CD14-positive monocyte (primary cell): ENCODE measurements around the gene FAM20B. TPM values are rescaled to one million over a fixed set of nuclear protein-coding genes. Genes with fewer than 3 reads are reported as not detected.

Experiments
- DNase-seq, 3 donors: peaks; one replicate each; pipeline ENCODE4 v3.0.0-alpha.2; 2011 to 2022
- H2AFZ ChIP-seq: 2 replicates; pipeline ENCODE4 v1.6.0; 2012; ENCODE audit warnings: mild to moderate bottlenecking, low read depth, low read length, inconsistent platforms; ENCODE audit not compliant: insufficient read depth, poor library complexity, severe bottlenecking
- H3K27ac ChIP-seq, 2 donors: 1 replicate in 1 of 2; 2 replicates in 1 of 2; pipeline ENCODE4 v1.5.1; 2012 to 2013; ENCODE audit warnings: low read length in 2 of 2, control low read depth in 1 of 2, inconsistent platforms in 1 of 2, low read depth in 1 of 2, mild to moderate bottlenecking in 1 of 2
- H3K27me3 ChIP-seq, 2 donors: one replicate each; pipeline versions ENCODE4 v1.6.0 to v1.6.1; 2011 to 2013; ENCODE audit warnings: low read length in 2 of 2; ENCODE audit not compliant: control insufficient read depth in 2 of 2, insufficient read depth in 2 of 2
- H3K36me3 ChIP-seq, 2 donors: replicated peaks in 1 of 2; 1 replicate in 1 of 2; 2 replicates in 1 of 2; pipeline versions ENCODE4 v1.5.1 to v1.6.1; 2012 to 2013; ENCODE audit warnings: low read length in 2 of 2, control low read depth in 1 of 2, inconsistent platforms in 1 of 2, mild to moderate bottlenecking in 1 of 2; ENCODE audit not compliant: insufficient read depth in 2 of 2, control insufficient read depth in 1 of 2
- H3K4me1 ChIP-seq, 2 donors: 1 replicate in 1 of 2; 2 replicates in 1 of 2; pipeline versions ENCODE4 v1.5.1 to v1.6.1; 2012 to 2013; ENCODE audit warnings: low read length in 2 of 2, control low read depth in 1 of 2, inconsistent platforms in 1 of 2, mild to moderate bottlenecking in 1 of 2, moderate library complexity in 1 of 2; ENCODE audit not compliant: insufficient read depth in 2 of 2, control insufficient read depth in 1 of 2
- H3K4me2 ChIP-seq: replicated peaks from 2 replicates; pipeline ENCODE3; 2012; ENCODE audit warnings: low read length, moderate library complexity, mild to moderate bottlenecking; ENCODE audit not compliant: poor library complexity, severe bottlenecking; ENCODE audit errors: extremely low read depth
- H3K4me3 ChIP-seq, 3 experiments: fragments of 200-600 bp in 1 of 3; sonication (generic) in 1 of 3; replicated peaks in 1 of 3; 1 replicate in 2 of 3; 2 replicates in 1 of 3; pipeline ENCODE4 v1.5.1; 2011 to 2013; ENCODE audit warnings: low read length in 3 of 3, mild to moderate bottlenecking in 3 of 3, control low read depth in 2 of 3, low read depth in 2 of 3, inconsistent platforms in 1 of 3, moderate library complexity in 1 of 3
- H3K79me2 ChIP-seq: 2 replicates; pipeline ENCODE4 v1.6.0; 2012; ENCODE audit warnings: mild to moderate bottlenecking, control low read depth, inconsistent platforms, low read length, moderate library complexity; ENCODE audit not compliant: insufficient read depth
- H3K9ac ChIP-seq: 2 replicates; pipeline ENCODE4 v1.6.0; 2017; ENCODE audit warnings: low read length, mild to moderate bottlenecking; ENCODE audit not compliant: insufficient read depth, poor library complexity, severe bottlenecking
- H3K9me3 ChIP-seq, 2 donors: replicated peaks in 1 of 2; 1 replicate in 1 of 2; 2 replicates in 1 of 2; pipeline versions ENCODE4 v1.5.1 to v1.6.1; 2012 to 2013; ENCODE audit warnings: low read length in 2 of 2, control low read depth in 1 of 2; ENCODE audit not compliant: control insufficient read depth in 1 of 2, insufficient read depth in 1 of 2
- H4K20me1 ChIP-seq: 2 replicates; pipeline ENCODE4 v1.6.0; 2012; ENCODE audit warnings: mild to moderate bottlenecking, low read length, control low read depth, moderate library complexity; ENCODE audit not compliant: insufficient read depth
- H3K27ac Mint-ChIP-seq, 7 donors: one replicate each; pipeline ENCODE4 v1.8.0; 2020; ENCODE audit warnings: mild to moderate bottlenecking in 7 of 7, mixed read lengths in 7 of 7, moderate library complexity in 6 of 7, inconsistent platforms in 2 of 7
- H3K27me3 Mint-ChIP-seq, 3 donors: one replicate each; pipeline ENCODE4 v1.8.0; 2021 to 2022; ENCODE audit warnings: low read depth in 3 of 3, mild to moderate bottlenecking in 3 of 3, mixed read lengths in 3 of 3, moderate library complexity in 3 of 3, inconsistent platforms in 1 of 3
- H3K36me3 Mint-ChIP-seq, 2 donors: one replicate each; pipeline ENCODE4 v1.8.0; 2020; ENCODE audit warnings: mixed read lengths in 2 of 2, inconsistent platforms in 1 of 2, mild to moderate bottlenecking in 1 of 2
- H3K4me1 Mint-ChIP-seq: one replicate; pipeline ENCODE4 v1.8.0; 2020; ENCODE audit warnings: mild to moderate bottlenecking, mixed read lengths
- H3K4me3 Mint-ChIP-seq, 2 donors: one replicate each; pipeline ENCODE4 v1.8.0; 2020; ENCODE audit warnings: mild to moderate bottlenecking in 2 of 2, mixed read lengths in 2 of 2, moderate library complexity in 1 of 2
- H3K9me3 Mint-ChIP-seq, 7 donors: one replicate each; pipeline ENCODE4 v1.8.0; 2020 to 2022; ENCODE audit warnings: mixed read lengths in 7 of 7, mild to moderate bottlenecking in 6 of 7, moderate library complexity in 6 of 7, inconsistent platforms in 2 of 7
- CTCF ChIP-seq: fragments of 200-600 bp; IDR thresholded peaks from one replicate; pipeline ENCODE4 v1.8.0; 2022; ENCODE audit warnings: antibody characterized with exemption, mild to moderate bottlenecking
- WGBS: methylation state at CpG from one replicate; pipeline ENCODE4 v1.1.5; 2013; ENCODE audit warnings: missing lambda C conversion rate; ENCODE audit not compliant: insufficient coverage; 5-methylcytosine and 5-hydroxymethylcytosine counted together
- intact Hi-C, 2 donors: fragments of 100-400 bp; cut with micrococcal nuclease; formaldehyde crosslinking; loops; one replicate each; pipeline versions ENCODE4 v1.15.0 to v1.15.1; 2023
- polyA plus RNA-seq, 3 donors: library from polyadenylated mRNA; depleted of rRNA in 1 of 3; unstranded in 2 of 3; stranded (reverse) in 1 of 3; fragments of 300-500 nt in 2 of 3; fragments of >200 nt in 1 of 3; fragmentation: Illumina TruSeq in 2 of 3; gene quantifications; 1 replicate in 2 of 3; 2 replicates in 1 of 3; pipeline ENCODE4 v1.2.3, GENCODE V29; 2012 to 2021

The FAM20B gene
- polyA plus RNA-seq, 3 donors: 4.0 to 6.7 (median 4.4) TPM

- Histone ChIP-seq H3K9me3 (no peaks in the 10 kb centered on the region), H3K9ac (peak overlapping the region; percentile 90), H3K79me2 (peaks cover 40% of the 10 kb centered on the region), H2AFZ (peak overlapping the region; percentile 88), H3K4me3 (peak overlapping the region; percentile 68 to 83 (median 77)), H3K4me2 (peak overlapping the region; percentile 89), H3K27me3 (no peaks in the 10 kb centered on the region), H3K27ac (peak overlapping the region; percentile 91 to 93), H3K4me1 (peaks cover 19 to 24% of the 10 kb centered on the region in 2 donors), H4K20me1 (no peaks in the 10 kb centered on the region), H3K36me3 (peaks cover 10 to 14% of the 10 kb centered on the region in 2 donors)
- intact Hi-C loops: loop anchor here (5.0 kb wide), 2 partner anchors 211 to 286 kb away; partner anchors contain the start of genes AXDND1 (in 2 of the 2) and SOAT1 (in 2 of the 2)
- Mint-ChIP-seq H3K4me3 (peak overlapping the region; percentile 96 to 98), H3K36me3 (peaks cover 11 to 19% of the 10 kb centered on the region in 2 donors), H3K27ac (peak overlapping the region; percentile 94 to 97 (median 95)), H3K4me1 (peaks cover 27% of the 10 kb centered on the region), H3K9me3 (no peaks in the 10 kb centered on the region), H3K27me3 (peaks cover 0 to 2% (median 0%) of the 10 kb centered on the region in 3 donors)
- 15% methylated on average over 8 of the region's 18 CpGs for WGBS
- DNase-seq: peak; percentile 72 to 91 (median 76)
- TF ChIP-seq CTCF: no peak
These were observed 55.4 kb downstream of the FAM20B start for GRCh38 chr1:179080866-179081686.

- Mint-ChIP-seq H3K27ac (peak within 1 kb of the TSS; percentile 94 to 97 (median 95)), H3K4me3 (peak within 1 kb of the TSS; percentile 96 to 98), H3K4me1 (peaks cover 27% of the 10 kb centered on the region), H3K36me3 (peaks cover 16 to 27% of the 10 kb centered on the region in 2 donors), H3K27me3 (peaks cover 0 to 2% (median 0%) of the 10 kb centered on the region in 3 donors), H3K9me3 (no peaks in the 10 kb centered on the region)
- H3K27ac ChIP-seq: peak within 1 kb of the TSS; percentile 91 to 93
- peak within 1 kb of the TSS; percentile 89 for H3K4me2 ChIP-seq
- intact Hi-C loops: loop anchor here (5.0 kb wide), 2 partner anchors 210 to 285 kb away; partner anchors contain the start of genes AXDND1 (in 2 of the 2) and SOAT1 (in 2 of the 2)
- H3K9me3 ChIP-seq: no peaks in the 10 kb centered on the region
- H4K20me1 ChIP-seq: peaks cover 3% of the 10 kb centered on the region
- peaks cover 11 to 18% of the 10 kb centered on the region in 2 donors for H3K36me3 ChIP-seq
- peak within 1 kb of the TSS; percentile 68 to 83 (median 77) for H3K4me3 ChIP-seq
- peaks cover 19 to 24% of the 10 kb centered on the region in 2 donors for H3K4me1 ChIP-seq
- peak within 1 kb of the TSS; percentile 88 for H2AFZ ChIP-seq
- H3K9ac ChIP-seq: peak within 1 kb of the TSS; percentile 90
- peaks cover 46% of the 10 kb centered on the region for H3K79me2 ChIP-seq
- TF ChIP-seq CTCF: no peak
- under 1% methylated on average over 51 of the region's 51 CpGs for WGBS
- no peaks in the 10 kb centered on the region for H3K27me3 ChIP-seq
- peak; percentile 68 to 74 (median 69) for DNase-seq
These were observed 56.1 kb downstream of the FAM20B start, which contains the start of gene TOR3A for GRCh38 chr1:179081687-179082332. Gene TOR3A (plus strand): TSS chr1:179082070. CDS start chr1:179082129, 59 bp downstream.
